HG02798 (cell line): ENCODE data around the gene MAP4.

Experiments used
- ATAC-seq: cut with Tn5 transposase; IDR thresholded peaks from one replicate; pipeline ENCODE4 v1.9.1; 2021; ENCODE audit warnings: mild to moderate bottlenecking; ENCODE audit not compliant: unreplicated experiment, poor library complexity

Gene MAP4

GRCh38 chr3:47870702-47871260 lies 145.4 kb downstream of the MAP4 start:
- no peak for ATAC-seq

- ATAC-seq = no peak
These were observed 146.1 kb downstream of the MAP4 start for GRCh38 chr3:47870156-47870555.

- ATAC-seq = no peak
These were observed 147.9 kb downstream of the MAP4 start for GRCh38 chr3:47868306-47868705.

- no peak for ATAC-seq
These were observed 148.7 kb downstream of the MAP4 start for GRCh38 chr3:47867451-47868044.

- ATAC-seq = no peak
These were observed 151.0 kb downstream of the MAP4 start for GRCh38 chr3:47865192-47865591.

- ATAC-seq = no peak
These were observed 152.7 kb downstream of the MAP4 start for GRCh38 chr3:47863391-47864128.

GRCh38 chr3:47859956-47860605 lies 156.1 kb downstream of the MAP4 start:
- ATAC-seq = no peak

- ATAC-seq = no peak
These were observed 159.1 kb downstream of the MAP4 start for GRCh38 chr3:47857151-47857550.

GRCh38 chr3:47856669-47857068 lies 159.5 kb downstream of the MAP4 start:
- ATAC-seq = no peak

GRCh38 chr3:47855461-47856383 lies 160.5 kb downstream of the MAP4 start:
- ATAC-seq = no peak

- ATAC-seq = no peak
These were observed 161.3 kb downstream of the MAP4 start for GRCh38 chr3:47854720-47855455.

GRCh38 chr3:47854267-47854666 lies 161.9 kb downstream of the MAP4 start:
- ATAC-seq = no peak

- no peak for ATAC-seq
These were observed 163.3 kb downstream of the MAP4 start for GRCh38 chr3:47852604-47853602.

- no peak for ATAC-seq
These were observed 164.2 kb downstream of the MAP4 start for GRCh38 chr3:47851888-47852603.

GRCh38 chr3:47850564-47851410 lies 165.4 kb downstream of the MAP4 start:
- ATAC-seq = no peak

- ATAC-seq = no peak
These were observed 166.3 kb downstream of the MAP4 start for GRCh38 chr3:47849699-47850563.
